Choroid plexus epithelial cell (primary cell): ENCODE measurements around the gene APLP2.

Source experiments
- DNase-seq: peaks from one replicate; pipeline ENCODE4 v3.0.0-alpha.2; 2010; ENCODE audit warnings: low read depth
- H3K4me3 ChIP-seq: 2 replicates; pipeline ENCODE4 v1.5.1; 2011; ENCODE audit warnings: low read depth, mild to moderate bottlenecking, control low read depth, low read length, moderate library complexity
- TF ChIP-seq, protein P1 (sequence below): conservative IDR thresholded peaks from 2 replicates; pipeline ENCODE4 v1.5.1; 2011; ENCODE audit warnings: low read depth, mild to moderate bottlenecking, control low read depth, inconsistent platforms, low read length, moderate library complexity

Gene APLP2

DNA sequence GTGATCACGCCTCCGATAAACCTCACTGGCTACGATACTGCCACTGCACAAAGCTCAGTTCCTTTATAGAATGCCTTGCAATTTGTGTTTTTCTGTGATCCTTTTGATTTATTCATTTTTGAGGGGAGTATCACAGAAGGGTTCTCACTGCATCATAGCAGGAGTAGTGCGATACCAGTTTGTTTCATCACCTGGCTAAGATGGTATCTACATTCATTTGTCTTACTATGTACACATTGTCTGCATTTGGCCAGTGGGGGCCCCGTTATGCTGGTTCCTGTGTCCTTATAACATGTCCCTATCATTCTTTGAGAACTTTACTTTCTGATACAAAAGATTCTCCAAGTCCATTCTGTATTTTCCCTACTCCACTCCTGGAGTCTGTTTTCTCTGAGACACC is 44.6 kb downstream of the APLP2 start:
- H3K4me3 ChIP-seq = no peak overlapping the region
- TF ChIP-seq, protein P1, sequence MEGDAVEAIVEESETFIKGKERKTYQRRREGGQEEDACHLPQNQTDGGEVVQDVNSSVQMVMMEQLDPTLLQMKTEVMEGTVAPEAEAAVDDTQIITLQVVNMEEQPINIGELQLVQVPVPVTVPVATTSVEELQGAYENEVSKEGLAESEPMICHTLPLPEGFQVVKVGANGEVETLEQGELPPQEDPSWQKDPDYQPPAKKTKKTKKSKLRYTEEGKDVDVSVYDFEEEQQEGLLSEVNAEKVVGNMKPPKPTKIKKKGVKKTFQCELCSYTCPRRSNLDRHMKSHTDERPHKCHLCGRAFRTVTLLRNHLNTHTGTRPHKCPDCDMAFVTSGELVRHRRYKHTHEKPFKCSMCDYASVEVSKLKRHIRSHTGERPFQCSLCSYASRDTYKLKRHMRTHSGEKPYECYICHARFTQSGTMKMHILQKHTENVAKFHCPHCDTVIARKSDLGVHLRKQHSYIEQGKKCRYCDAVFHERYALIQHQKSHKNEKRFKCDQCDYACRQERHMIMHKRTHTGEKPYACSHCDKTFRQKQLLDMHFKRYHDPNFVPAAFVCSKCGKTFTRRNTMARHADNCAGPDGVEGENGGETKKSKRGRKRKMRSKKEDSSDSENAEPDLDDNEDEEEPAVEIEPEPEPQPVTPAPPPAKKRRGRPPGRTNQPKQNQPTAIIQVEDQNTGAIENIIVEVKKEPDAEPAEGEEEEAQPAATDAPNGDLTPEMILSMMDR = no peak
- DNase-seq = no peak

DNA sequence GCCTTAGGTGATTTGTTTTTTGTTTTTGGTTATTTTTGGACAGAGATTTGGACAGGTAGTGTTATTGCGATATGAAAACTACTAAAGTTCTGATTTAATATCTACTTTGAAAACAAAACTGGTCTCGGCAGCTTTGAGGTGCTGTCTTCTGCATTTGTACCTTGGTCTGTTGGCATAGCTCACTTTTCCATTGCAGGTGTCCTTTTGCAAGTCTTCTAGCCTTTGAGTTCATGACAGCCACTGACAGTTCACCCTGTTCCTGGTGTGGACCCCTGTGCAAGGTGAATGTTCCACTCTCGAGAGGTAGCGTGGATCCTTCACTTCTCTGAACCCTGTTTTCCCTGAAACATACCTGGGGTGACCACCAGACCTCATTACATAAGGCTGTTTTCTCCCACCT is 45.0 kb downstream of the APLP2 start:
- no peak for DNase-seq
- no peak overlapping the region for H3K4me3 ChIP-seq
- TF ChIP-seq, protein P1 = no peak

GRCh38 chr11:130115218-130115617 is 45.5 kb downstream of the APLP2 start:
- DNase-seq = peak; percentile 80
- TF ChIP-seq, protein P1 = no peak
- no peak overlapping the region for H3K4me3 ChIP-seq

GRCh38 chr11:130118165-130118564 is 48.5 kb downstream of the APLP2 start:
- no peak overlapping the region for H3K4me3 ChIP-seq
- TF ChIP-seq, protein P1 = no peak
- DNase-seq = no peak

- TF ChIP-seq, protein P1 = no peak
- H3K4me3 ChIP-seq = no peak overlapping the region
- DNase-seq = no peak
These were observed 49.1 kb downstream of the APLP2 start for GRCh38 chr11:130118636-130119387.

DNA sequence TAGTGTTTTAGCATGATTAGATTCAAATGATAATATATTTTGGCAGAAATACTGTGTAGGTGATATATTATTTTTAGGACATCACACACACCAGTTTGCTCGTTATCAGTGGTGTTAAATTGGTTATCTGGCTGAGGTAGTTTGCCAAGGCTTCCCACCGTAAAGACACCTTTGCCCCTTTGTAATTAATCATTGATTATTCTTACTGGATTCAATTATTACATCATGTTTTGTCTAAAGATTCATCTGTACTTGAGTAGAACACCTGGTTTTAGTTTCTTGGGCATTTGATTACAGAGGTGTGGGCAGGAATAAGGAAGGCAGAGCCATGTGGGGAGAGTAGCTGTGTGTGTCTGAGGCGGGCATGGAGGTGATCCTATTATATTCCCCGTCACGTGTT is 50.4 kb downstream of the APLP2 start:
- TF ChIP-seq, protein P1 = no peak
- DNase-seq = no peak
- H3K4me3 ChIP-seq = no peak overlapping the region

GRCh38 chr11:130121445-130121978 is 51.8 kb downstream of the APLP2 start:
- DNase-seq = peak; percentile 80
- TF ChIP-seq, protein P1 = no peak
- H3K4me3 ChIP-seq = no peak overlapping the region
